Pancreas (tissue), 10 donors: ENCODE measurements around the gene PEPD. TPM values are rescaled to one million over a fixed set of nuclear protein-coding genes. Genes with fewer than 3 reads are reported as not detected.

Experiments used
- ATAC-seq, 4 donors: fragments of 200-7000 bp; cut with Tn5 transposase; one replicate each; pipeline versions ENCODE4 v1.8.0 to v1.9.1; 2020; ENCODE audit warnings: mild to moderate bottlenecking in 4 of 4, moderate library complexity in 4 of 4
- DNase-seq, 6 donors: peaks; one replicate each; pipeline ENCODE4 v3.0.0-alpha.2; 2020
- FAIRE-seq: peaks from 2 replicates; lab custom pipeline; 2012; peaks lifted over from hg19 to GRCh38; lab: Jason Lieb, UNC
- H3K27ac ChIP-seq, 4 donors: fragments of 200-600 bp; sonication (generic); 1 replicate in 3 of 4; 2 replicates in 1 of 4; pipeline versions ENCODE4 v1.5.0 to v1.8.0; 2020
- H3K27me3 ChIP-seq, 4 donors: fragments of 200-600 bp; one replicate each; pipeline ENCODE4 v1.8.0; 2021
- H3K36me3 ChIP-seq, 3 donors: fragments of 200-600 bp; sonication (generic) in 1 of 3; one replicate each; pipeline versions ENCODE4 v1.5.0 to v1.8.0; 2020 to 2021
- H3K4me1 ChIP-seq, 3 donors: fragments of 200-600 bp; one replicate each; pipeline ENCODE4 v1.8.0; 2021
- H3K4me3 ChIP-seq, 4 donors: fragments of 200-600 bp; sonication (generic) in 2 of 4; one replicate each; pipeline versions ENCODE4 v1.5.0 to v1.8.0; 2020 to 2021
- H3K9me3 ChIP-seq, 4 donors: fragments of 200-600 bp; one replicate each; pipeline ENCODE4 v1.8.0; 2021
- WGBS, 2 donors: extraction: QIAGEN DNeasy Blood & Tissue Kit; methylation state at CpG; one replicate each; pipeline ENCODE4 v1.1.7; 2013; 5-methylcytosine and 5-hydroxymethylcytosine counted together
- intact Hi-C, 3 donors: fragments of 100-400 bp; cut with DNase I; formaldehyde crosslinking; loops; one replicate each; pipeline versions ENCODE4 v1.11.1 to v1.14.2; 2022
- polyA plus RNA-seq, 2 donors: library from polyadenylated mRNA; stranded (reverse); fragments of 200-250 nt; gene quantifications; one replicate each; pipeline ENCODE4 v1.2.3, GENCODE V29; 2013
- total RNA-seq, 6 donors: library from RNA; stranded (reverse); fragmentation: NEBNext Ultra II Directional in 4 of 6; extraction: Animal tissue kit (Norgen Biotek cat#: 25700) in 4 of 6; gene quantifications; one replicate each; pipeline versions ENCODE4 v1.2.1 to v1.2.4, GENCODE V29; 2021 to 2023
- TF ChIP-seq, protein P1 (sequence below), 4 donors: fragments of 200-600 bp; sonication (generic) in 3 of 4; IDR thresholded peaks; one replicate each; pipeline versions ENCODE4 v1.5.0 to v1.8.0; 2021; ENCODE audit warnings: antibody characterized with exemption in 4 of 4
- donor health status: healthy with polysubstance abuse.
- donor health status: DM: no; HTN: no; CAD: no; lungs with moderate emphysema.
- donor health status: DM: no; HTN: no; CAD: no.
- donor health status: control.
- donor health status: control.
- donor health status: Bipolar disorder and iron deficiency.
- donor health status: DM: yes; HTN: yes; CAD: no.
- donor health status: DM: no; HTN: no; CAD: no.
- donor health status: DM: no; HTN: no; CAD: no.
- donor health status: DM: yes; HTN: yes; CAD: no.

Gene PEPD
- total and polyA plus RNA-seq, 8 donors: 13.7 to 36.1 (median 22.5) TPM

DNA sequence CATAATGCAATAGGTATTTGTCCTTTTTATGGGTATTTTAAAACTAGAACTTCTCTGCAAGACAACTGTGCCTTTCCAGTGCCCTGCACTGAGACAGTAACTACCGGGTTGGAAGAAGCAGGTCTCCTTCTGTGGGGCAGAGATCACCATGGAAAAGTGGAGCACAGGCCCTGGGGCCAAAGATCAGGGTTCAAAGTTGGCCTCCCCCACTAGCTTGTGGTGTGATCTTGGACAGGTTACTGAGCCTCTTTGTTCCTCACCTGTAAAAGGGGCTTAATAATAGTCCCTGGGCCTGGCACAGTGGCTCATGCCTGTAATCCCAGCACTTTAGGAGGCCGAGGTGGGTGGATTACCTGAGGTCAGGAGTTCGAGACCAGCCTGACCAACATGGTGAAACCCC is 79.8 kb downstream of the PEPD start:
- WGBS, 2 donors: 84 to 85% methylated on average over 3 of the region's 3 CpGs
- FAIRE-seq: no peak
- intact Hi-C loops: no loop called here
- no peaks in the 10 kb centered on the region for H3K4me1 ChIP-seq
- no peaks in the 10 kb centered on the region for H3K9me3 ChIP-seq
- no peak for ATAC-seq
- H3K4me3 ChIP-seq: no peak overlapping the region
- H3K27me3 ChIP-seq: no peaks in the 10 kb centered on the region
- DNase-seq: peak in 1 of 6 donors; percentile 10
- TF ChIP-seq, protein P1, sequence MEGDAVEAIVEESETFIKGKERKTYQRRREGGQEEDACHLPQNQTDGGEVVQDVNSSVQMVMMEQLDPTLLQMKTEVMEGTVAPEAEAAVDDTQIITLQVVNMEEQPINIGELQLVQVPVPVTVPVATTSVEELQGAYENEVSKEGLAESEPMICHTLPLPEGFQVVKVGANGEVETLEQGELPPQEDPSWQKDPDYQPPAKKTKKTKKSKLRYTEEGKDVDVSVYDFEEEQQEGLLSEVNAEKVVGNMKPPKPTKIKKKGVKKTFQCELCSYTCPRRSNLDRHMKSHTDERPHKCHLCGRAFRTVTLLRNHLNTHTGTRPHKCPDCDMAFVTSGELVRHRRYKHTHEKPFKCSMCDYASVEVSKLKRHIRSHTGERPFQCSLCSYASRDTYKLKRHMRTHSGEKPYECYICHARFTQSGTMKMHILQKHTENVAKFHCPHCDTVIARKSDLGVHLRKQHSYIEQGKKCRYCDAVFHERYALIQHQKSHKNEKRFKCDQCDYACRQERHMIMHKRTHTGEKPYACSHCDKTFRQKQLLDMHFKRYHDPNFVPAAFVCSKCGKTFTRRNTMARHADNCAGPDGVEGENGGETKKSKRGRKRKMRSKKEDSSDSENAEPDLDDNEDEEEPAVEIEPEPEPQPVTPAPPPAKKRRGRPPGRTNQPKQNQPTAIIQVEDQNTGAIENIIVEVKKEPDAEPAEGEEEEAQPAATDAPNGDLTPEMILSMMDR (IDR thresholded peaks at IDR 0.05): no peak
- no peaks in the 10 kb centered on the region for H3K36me3 ChIP-seq
- H3K27ac ChIP-seq: no peak overlapping the region

DNA sequence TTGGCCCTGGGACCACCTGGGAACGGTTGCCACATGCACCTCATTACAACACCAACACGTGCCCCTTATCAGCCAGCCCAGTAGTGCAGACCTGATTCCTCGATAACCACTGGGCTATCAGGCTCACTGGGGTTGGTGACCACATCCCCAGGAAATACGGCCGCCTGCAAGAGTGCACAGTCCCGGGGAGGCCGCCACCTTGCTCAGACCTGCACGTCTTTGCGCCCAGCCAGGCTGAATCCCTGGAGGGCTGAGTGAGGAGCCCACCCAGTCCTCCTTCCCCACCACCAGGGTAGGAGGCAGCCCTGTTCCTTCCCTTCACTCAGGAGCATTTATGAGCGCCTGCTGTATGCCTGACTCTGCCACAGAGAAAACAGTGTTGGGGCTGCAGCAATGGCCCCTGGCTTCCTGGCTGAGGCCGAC is 80.3 kb downstream of the PEPD start:
- Histone ChIP-seq H3K27ac (no peak overlapping the region), H3K4me3 (no peak overlapping the region), H3K27me3 (no peaks in the 10 kb centered on the region), H3K4me1 (no peaks in the 10 kb centered on the region), H3K9me3 (no peaks in the 10 kb centered on the region), H3K36me3 (no peaks in the 10 kb centered on the region)
- 86% methylated on average over 11 of the region's 11 CpGs for WGBS, 2 donors
- DNase-seq (peak in 2 of 6 donors; percentile 33 to 38), ATAC-seq (no peak), FAIRE-seq (no peak)
- TF ChIP-seq, protein P1 (IDR thresholded peaks at IDR 0.05): no peak
- intact Hi-C loops: no loop called here

DNA sequence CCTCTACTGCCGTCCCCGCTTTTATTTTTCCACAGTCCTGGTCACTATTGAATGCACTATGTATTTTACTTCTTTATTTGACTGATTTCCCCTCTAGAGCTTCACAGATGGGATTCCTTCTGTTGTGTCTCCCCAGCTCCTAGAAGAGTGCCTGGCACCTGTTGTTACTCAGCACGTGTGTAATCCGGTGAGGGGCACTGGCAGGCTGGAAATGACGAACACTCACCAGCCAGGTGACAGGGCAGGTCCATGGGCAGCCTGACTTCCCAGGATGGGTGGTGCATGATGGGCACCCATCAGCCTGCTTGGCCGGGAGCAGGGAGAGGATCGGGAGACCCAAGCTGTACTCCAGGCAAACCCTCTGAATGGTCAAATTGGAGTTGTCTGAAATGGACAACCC is 80.9 kb downstream of the PEPD start:
- Histone ChIP-seq H3K36me3 (no peaks in the 10 kb centered on the region), H3K4me3 (no peak overlapping the region), H3K9me3 (no peaks in the 10 kb centered on the region), H3K27me3 (no peaks in the 10 kb centered on the region), H3K4me1 (no peaks in the 10 kb centered on the region), H3K27ac (no peak overlapping the region)
- intact Hi-C loops: no loop called here
- FAIRE-seq (no peak), ATAC-seq (no peak), DNase-seq (peak in 2 of 6 donors; percentile 17 to 31)
- TF ChIP-seq, protein P1 (IDR thresholded peaks at IDR 0.05): no peak
- WGBS, 2 donors: 94 to 95% methylated on average over 7 of the region's 7 CpGs

DNA sequence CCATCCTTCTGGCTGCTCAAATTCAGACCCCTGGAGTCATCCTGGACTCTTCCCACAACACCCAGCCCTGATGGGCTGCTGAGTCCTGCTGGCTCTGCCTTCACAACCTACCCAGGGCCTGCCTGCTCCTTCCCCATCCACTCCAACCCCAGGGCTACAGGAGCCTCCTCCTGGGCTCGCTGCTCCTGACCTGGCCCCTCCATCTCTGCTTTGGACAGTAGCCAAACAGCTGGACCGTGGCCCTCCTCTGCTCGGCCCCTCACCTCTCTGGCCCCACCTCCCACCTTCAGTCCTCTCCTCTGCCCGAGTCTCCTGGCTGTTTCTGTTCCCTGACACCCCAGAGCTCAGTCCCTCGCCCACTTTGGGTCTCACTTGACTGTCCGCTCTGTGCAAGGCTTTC is 81.3 kb downstream of the PEPD start:
- H3K9me3 ChIP-seq: no peaks in the 10 kb centered on the region
- no peak overlapping the region for H3K4me3 ChIP-seq
- DNase-seq: peak in 2 of 6 donors; percentile 13 to 34
- no peaks in the 10 kb centered on the region for H3K4me1 ChIP-seq
- no peaks in the 10 kb centered on the region for H3K36me3 ChIP-seq
- 76 to 88% methylated on average over 6 of the region's 6 CpGs for WGBS, 2 donors
- ATAC-seq: no peak
- TF ChIP-seq, protein P1 (IDR thresholded peaks at IDR 0.05): no peak
- no peak overlapping the region for H3K27ac ChIP-seq
- intact Hi-C loops: no loop called here
- no peak for FAIRE-seq
- no peaks in the 10 kb centered on the region for H3K27me3 ChIP-seq

DNA sequence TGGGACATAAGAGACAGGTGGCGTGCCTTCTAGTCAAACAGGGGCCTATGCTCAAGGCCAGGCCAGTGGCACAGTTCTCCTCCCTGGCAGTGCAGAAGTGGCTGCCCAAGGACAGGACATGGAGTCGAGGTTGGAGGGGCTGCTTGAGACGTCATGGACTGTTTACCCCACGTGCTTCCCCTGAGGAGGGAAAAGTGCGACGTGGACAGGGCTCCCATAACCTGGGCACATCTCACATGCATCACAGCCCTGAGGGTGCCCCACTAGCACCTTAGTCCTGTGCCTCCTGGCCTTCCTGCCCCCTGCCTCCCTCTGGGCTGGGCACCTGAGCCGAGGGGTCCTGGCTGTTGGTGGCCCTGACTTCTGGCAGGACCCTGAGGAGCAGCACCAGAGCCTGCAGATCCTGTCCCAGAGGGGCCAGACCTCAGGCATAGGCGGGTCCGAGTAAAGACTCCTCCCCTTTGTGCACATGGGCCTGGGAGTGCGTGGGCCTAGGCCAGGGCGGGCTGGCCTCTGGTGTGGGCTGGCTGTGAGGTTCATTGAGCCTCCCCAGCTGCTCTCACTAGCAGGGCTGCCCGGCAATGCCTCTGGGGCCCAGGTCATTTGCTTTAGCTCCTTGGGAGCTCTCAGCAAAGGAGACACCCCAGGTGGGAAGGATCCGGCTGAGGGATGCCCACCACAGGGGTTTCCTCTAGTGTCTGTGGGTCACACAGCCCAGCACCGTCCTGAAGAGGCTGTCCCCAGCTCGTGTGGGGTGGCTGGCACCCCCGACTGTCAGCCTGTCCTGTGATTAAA is 82.4 kb downstream of the PEPD start:
- TF ChIP-seq, protein P1 (IDR thresholded peaks at IDR 0.05): no peak
- no peaks in the 10 kb centered on the region for H3K9me3 ChIP-seq
- FAIRE-seq (no peak), DNase-seq (peak in 2 of 6 donors; percentile 42 to 47), ATAC-seq (no peak)
- H3K27ac ChIP-seq: no peak overlapping the region
- intact Hi-C loops: loop anchor here in 1 of 3 donors (10.0 kb wide), 1 partner anchor 306 kb away; no protein-coding TSS in a partner anchor
- H3K36me3 ChIP-seq: no peaks in the 10 kb centered on the region
- no peaks in the 10 kb centered on the region for H3K27me3 ChIP-seq
- WGBS, 2 donors: 76 to 82% methylated on average over 16 of the region's 16 CpGs
- H3K4me3 ChIP-seq: no peak overlapping the region
- no peaks in the 10 kb centered on the region for H3K4me1 ChIP-seq
